HL-60/S4 treated with phorbol 12-myristate 13-acetate at 8.2 ng/mL for 4 days and 3 days (cell line): ENCODE data around the gene RBM22.

ENCODE experiments used
- in situ Hi-C: fragments of 300-500 bp; cut with MboI; formaldehyde crosslinking; loops from 2 replicates; pipeline ENCODE4 v1.15.0; 2022; ENCODE audit warnings: low sequenced_read_pairs

RBM22 gene

DNA sequence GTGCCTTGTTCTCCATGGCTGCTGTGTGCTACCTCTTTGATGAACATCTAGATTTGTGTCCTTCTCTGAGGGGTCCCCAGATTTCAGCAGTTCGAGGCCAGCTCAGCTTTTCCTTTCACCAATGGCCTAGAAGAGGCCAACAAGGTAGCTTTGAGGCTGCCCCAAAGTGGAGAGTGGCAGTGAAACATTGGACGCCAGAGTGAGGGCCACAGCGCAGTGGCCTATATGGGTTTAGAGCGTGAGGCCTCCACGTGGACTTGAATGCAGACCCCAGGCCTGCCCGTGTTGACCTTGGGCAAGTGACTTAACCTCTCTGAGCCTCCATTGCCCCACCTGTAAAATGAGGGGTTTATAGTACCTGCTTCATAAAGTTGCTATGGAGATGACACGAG is 28.0 kb downstream of the RBM22 start:
- in situ Hi-C loops: no loop called here

DNA sequence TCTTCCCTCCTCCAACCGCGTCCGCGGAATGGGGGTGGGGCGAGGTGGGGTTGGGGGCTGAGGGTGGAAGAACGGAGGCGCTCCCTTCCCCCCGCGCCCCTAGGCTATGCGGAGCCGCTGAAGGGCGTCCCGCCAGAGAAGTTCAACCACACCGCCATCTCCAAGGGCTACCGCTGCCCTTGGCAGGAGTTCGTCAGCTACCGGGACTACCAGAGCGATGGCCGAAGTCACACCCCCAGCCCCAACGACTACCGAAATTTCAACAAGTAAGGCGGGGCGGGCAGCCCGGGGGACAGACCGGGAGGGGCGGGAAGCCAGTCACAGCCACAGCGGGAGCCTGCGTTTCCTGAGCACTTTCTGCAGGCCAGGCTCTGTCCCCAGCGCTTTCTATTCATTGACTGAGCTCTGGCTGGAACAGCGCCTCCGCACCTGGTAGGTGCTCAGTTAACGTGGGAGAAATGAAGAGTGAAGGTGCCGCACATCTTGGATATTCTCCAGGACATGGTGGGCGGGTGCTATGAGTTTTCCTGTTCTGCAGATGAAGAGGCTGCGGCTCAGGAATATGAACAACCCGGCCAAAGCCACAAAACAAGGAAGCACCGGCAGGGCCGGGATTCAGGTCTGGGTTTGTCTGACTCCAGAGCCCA is 28.5 kb downstream of the RBM22 start:
- in situ Hi-C loops: no loop called here

DNA sequence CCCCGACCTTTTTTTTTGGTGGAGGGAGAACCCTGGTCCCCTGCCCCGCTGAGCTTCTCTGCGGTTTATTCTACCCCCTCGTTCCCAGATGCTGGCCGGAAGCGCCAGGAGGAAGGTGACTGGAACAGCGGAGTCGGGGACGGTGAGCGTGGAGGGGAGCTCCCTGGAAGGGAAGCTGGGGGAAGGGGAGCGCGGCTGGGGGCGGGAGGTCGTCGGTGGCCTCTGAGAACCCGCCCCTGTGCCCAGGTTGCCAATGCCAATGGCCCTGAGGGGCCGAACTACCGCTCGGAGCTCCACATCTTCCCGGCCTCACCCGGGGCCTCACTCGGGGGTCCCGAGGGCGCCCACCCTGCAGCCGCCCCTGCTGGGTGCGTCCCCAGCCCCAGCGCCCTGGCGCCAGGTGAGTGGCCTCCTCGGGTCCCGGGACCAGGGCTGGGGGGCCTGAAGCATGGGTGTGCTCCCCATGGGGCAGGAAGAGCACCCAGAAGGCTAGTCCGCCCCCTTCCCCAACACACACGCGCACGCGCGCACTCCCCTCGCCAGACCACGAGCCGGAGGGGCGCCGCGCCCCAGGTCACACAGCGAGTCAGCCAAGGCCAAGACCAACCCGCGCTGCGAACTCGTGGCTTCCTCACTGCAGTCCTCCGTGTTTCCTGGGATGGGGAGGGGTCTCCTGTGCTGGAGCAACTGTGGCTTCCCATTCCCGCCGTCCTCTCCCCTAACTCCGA is 29.2 kb downstream of the RBM22 start:
- in situ Hi-C loops: no loop called here

DNA sequence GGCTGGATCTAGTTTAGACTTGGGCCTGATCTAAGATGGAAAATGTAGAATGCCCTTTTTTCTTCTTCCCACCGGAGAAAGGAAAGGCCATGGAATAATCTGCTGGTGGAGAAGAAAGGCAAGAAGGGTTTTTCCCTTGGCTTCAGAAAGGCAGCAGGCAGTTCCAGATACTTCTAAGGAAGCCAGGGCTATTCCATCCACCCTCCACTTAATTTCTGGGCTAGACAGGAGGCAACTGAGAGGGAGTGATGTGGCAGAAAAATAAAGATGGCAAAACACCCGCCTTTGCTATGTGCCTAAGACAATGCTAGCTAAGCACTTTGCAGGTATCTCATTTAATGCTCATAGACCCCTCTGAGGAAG is 29.9 kb downstream of the RBM22 start:
- in situ Hi-C loops: no loop called here

DNA sequence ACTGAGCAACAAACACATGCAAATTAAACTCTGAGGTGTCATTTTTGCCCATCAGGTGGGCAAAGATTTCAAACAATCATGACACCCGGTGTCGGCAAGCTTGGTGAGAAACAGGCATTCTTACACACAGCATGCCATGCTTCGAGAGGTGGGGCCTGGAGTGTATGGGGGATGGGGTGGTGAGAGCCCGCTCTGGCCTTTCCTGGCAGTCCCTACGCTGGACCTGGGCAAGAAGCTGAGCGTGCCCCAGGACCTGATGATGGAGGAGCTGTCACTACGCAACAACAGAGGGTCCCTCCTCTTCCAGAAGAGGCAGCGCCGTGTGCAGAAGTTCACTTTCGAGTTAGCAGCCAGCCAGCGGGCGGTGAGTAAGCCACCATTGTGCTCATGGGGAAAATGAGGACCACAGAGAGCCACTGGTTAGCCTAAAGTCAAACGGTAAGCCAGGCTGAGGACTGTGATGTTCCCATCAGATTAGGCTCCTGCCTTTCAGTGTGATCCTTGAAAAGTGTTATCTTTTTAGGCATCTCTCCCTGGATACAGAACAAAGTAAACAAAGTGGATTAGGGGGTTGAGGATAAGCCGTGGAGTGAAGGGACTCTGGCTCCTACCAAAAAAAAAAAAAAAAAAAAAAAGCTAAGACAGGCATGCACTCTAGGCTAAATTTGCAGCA is 30.5 kb downstream of the RBM22 start:
- in situ Hi-C loops: no loop called here

DNA sequence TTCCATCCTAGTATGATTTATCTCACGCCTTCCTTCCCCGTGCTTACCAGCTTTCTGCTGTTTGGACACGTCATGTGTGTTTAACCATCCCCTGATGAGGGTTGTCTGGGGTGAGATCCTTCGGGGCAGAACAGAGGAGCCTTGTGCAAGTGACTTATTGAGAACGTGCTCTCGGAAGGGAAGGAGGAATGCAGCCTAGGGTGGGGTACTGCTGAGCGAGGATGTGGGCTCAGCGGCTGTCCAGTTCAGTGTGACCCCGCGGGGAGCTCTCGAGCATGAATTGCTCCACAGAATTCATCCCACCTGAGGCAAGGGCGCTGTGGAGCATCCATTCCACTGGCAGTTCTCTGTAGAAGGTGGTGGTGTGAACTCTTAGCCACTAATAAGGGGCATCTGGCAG is 35.8 kb downstream of the RBM22 start:
- in situ Hi-C loops: no loop called here

DNA sequence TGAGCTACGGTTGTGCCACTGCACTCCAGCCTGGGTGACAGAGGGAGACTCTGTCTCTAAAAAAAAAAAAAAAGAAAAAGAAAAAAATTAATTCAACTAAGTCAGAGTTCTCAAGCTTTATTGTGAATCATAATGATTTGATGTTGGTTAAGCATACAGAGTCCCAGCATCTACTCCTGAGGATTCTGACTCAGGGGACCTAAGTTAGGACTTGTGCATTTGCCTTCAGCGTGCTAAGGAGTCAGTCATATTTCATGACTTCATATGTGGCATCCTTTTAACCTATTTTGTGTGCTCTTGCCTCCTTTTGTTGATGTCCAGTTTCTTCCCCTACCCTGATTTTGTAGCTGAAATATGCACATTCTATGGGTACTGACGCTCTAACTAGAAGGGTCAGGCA is 36.9 kb downstream of the RBM22 start:
- in situ Hi-C loops: no loop called here

DNA sequence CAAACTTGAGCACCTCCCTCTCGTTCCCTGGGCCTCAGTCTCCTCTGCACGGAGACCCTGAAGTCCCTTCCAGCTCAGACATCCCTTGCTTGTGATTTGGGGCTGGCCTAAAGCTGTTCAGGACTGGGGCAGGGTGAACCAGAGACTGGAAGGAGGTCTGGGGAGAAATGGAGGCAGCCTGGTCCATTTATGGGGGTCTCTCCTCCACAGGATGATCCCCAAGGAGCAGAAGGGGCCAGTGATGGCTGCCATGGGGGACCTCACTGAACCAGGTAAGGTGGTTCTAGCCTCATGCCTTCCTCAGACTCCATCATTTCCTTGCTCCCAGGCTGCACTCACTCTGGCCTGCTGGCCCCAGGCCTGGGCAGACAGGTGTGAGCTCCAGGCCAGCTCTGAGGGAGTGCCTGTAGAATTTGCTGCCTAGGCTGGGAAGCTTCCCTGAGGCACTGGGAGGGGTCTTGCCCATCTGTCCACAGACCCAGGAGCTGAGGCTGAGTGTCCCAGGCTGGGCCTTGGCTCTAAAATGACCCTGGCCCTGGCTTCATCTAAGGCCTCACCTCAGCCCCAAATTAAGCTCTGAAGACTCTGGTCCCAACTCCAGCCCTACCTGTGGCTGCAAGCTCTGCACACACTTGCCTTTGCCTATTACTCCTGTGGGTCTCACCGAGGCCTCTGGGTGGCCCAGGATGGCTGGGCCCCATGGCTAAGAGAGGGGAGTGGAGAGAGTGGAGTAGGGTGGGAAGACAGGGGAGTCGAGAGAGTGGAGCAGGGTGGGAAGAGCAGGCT is 37.9 kb downstream of the RBM22 start:
- in situ Hi-C loops: no loop called here

DNA sequence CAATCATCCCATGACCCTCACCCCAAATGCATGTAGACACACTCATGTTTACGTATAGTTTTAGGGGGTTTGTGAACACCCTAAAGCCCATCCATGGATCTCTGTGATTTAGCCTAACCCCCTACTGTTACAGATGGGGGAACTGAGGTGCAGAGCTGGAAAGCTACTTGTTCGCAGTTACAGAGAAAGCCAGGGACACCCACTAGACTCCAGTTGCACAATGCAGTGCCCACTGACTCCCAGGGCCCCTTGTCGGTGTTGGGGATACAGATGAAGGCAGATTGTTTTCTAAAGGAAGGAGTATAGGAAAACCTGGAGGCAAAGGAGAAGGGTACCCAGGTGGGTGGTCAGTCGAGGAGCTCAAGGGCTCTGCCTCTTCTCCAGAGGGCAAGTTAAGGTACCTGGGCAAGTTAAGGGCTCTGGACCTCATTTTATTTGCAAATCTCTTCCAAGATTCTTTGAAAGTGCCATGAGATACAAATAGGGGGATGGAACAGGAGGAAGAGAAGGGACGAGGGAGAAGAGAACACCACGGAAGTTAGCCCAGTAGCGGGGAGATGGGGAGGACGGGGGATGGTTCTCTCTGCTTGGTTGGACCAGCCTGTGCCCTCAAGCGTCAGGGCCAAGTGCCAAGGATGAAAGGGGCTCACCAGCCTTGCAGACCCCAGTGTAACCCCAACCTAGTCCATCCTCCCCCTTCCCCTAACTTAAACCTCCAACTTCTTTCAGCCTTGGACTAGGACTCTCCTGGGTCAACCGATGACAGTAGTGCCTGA is 38.9 kb downstream of the RBM22 start:
- in situ Hi-C loops: no loop called here

DNA sequence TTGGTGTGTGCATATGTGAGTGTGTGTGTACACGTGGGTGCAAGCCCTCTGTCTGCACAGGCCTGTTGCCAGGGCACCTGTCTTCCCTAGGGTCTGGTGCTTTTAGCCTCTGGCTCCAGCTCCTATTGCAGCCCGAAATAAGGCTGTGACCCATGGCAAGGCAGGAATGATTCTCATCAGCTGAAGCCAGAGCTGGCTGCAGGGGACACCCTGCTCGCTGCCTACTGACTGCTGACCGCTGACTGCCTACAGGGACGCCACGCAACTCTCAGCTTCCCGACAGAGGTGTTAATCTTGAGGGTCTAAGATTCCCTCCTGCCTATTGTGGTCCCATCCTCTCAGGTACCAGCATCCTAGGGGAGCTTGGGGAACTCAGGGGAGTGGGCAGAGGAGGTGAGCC is 39.8 kb downstream of the RBM22 start, which contains the start of gene MYOZ3:
Gene MYOZ3 (plus strand): TSS at position 166 of the 400 bp plus-strand sequence. CDS start 1,691 bp downstream, outside the sequence.
- in situ Hi-C loops: no loop called here

DNA sequence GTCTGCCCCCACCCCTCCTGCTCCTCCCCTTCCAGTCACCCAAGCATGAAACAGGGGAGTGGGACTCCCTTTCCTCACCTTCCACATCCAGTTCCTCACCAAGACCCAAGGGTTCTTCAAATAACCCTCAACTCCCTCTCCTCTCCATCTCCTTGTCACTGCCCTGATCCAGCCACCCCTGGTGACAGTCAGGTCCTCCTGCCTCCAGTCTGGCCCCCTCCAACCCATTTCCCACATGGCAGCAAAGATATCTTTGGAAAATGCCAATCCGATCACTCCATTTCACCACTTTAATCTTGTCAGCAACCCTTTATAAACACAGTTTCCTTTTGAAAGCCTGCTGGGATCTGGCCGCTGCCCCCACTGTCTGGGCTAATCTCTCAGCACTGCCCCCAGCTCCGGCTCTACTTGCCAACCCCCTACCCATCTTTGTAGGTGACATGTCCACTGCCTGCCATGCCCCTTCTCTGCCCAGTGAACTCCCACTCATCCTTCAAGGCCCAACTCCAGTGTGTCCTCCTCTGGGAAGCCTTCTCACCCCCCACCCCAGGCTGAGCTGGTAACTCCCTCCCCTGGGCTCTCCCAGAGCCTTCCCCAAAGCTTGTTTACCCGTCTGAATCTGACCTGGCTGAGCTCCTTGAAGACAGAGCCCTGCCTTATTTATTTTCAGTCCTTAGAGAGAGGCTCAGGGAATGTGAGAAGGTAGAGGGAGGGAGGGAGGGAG is 40.6 kb downstream of the RBM22 start:
- in situ Hi-C loops: no loop called here

DNA sequence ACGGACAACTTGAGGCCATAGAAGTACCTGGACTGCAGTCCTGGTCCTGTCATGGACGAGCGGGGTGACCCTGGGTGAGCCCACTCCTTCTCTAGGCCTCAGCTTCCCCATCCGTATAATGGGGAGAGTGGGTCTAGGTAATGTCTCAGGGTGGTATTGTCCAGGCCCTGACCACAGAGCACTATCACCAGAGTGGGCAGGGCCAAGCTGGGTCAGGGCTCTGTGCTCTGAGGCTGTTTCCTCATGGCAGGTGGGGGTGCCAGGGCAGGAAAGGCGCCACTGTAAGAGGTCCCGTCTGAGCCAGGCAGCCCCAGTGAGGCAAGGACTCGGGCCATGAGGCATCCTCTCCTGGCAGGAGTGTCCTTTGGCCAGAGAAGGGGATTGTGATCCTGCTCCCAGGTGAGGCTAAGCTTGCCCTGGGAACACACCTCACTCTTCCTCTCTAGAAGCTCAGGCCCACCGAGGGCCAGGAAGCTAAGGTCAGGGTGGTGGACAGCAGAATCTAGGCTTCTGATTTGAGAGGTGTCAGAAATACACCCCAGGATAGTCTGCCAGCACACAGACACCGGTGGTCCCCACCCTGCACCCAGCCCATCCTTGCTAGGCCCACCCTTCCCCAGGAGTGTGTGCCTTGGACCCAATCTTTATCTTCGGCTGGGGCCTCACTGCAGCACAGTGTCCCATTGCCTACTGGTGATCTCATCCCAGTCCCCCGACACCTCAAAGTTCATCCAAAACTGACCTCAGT is 41.3 kb downstream of the RBM22 start:
- in situ Hi-C loops: no loop called here

DNA sequence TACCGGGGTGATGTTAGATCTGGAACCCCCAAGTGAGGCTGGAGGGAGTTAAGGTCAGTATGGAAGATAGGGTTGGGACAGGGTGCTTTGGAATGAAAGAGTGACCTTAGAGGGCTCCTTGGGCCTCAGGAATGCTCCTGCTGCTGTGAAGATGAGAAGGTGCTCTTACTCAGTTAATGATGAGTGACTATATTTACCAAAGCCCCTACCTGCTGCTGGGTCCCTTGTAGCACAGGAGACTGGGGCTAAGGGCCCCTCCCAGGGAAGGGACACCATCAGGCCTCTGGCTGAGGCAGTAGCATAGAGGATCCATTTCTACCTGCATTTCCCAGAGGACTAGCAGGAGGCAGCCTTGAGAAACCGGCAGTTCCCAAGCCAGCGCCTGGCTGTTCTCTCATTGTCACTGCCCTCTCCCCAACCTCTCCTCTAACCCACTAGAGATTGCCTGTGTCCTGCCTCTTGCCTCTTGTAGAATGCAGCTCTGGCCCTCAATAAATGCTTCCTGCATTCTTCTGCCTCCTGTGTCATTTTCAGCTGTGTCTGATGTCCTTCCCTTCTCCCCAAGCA is 42.1 kb downstream of the RBM22 start:
- in situ Hi-C loops: no loop called here

DNA sequence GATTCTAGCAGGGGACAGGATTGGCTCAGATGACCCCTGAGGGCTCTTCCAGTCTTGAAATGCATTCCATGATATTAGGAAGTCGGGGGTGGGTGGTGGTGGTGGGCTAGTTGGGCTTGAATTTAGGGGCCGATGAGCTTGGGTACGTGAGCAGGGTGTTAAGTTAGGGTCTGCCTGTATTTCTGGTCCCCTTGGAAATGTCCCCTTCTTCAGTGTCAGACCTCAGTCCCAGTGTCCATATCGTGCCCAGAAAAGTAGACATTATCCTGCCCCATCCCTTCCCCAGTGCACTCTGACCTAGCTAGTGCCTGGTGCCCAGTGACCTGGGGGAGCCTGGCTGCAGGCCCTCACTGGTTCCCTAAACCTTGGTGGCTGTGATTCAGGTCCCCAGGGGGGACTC is 42.7 kb downstream of the RBM22 start:
- in situ Hi-C loops: no loop called here

DNA sequence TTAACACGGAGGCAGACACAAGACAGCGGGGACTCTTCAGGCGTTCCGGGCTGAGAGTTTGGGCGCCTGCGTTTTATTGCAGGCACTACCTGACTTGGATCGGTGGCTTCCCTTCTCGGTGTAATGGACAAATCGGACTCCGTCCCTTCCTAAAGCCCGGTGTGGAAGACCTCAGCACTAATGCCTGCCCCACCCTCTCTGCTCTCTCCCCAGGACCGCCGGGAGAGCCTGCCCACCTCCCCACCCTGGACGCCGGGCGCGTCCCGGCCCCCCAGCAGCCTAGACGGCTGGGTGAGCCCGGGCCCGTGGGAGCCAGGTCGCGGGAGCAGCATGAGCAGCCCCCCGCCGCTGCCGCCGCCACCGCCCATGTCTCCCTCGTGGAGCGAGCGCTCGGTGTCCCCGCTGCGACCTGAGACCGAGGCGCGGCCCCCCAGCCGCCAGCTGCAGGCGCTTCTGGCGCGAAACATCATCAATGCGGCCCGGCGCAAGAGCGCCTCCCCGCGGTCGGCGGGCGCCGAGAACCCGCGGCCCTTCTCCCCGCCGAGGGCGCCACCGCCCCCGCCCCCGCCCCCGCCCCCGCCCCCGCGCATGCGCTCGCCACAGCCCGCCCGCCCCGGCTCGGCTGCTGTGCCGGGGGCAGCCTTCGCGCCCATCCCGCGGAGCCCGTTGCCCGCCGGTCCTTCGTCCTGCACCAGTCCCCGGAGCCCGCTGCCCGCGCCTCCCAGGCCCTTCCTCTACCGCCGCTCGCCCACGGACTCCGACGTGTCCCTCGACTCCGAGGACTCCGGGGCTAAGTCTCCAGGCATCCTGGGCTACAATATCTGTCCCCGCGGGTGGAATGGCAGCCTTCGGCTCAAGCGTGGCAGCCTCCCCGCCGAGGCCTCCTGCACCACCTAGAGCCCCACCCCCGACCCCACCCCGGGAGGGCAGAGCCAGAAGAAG is 44.4 kb downstream of the RBM22 start:
- in situ Hi-C loops: no loop called here

DNA sequence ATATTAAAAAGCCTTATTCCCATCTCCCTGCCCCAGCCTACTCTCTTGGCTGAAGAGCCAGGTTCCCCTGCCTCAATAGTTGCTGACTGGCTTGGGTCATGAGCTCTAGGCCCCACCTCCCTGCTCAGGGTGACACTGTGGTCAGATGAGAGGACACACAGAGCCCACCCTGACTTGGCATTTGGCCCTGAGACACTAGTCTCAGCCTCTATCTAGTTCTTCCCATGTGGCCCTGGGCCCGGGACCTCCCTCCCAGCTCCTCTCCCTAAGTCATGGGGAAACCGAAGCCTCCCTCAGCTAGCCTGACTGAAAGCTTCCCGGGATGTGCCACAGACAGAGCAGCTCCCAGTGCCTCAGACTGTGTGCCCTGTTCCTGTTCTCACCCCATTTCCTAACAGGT is 45.6 kb downstream of the RBM22 start:
- in situ Hi-C loops: no loop called here

DNA sequence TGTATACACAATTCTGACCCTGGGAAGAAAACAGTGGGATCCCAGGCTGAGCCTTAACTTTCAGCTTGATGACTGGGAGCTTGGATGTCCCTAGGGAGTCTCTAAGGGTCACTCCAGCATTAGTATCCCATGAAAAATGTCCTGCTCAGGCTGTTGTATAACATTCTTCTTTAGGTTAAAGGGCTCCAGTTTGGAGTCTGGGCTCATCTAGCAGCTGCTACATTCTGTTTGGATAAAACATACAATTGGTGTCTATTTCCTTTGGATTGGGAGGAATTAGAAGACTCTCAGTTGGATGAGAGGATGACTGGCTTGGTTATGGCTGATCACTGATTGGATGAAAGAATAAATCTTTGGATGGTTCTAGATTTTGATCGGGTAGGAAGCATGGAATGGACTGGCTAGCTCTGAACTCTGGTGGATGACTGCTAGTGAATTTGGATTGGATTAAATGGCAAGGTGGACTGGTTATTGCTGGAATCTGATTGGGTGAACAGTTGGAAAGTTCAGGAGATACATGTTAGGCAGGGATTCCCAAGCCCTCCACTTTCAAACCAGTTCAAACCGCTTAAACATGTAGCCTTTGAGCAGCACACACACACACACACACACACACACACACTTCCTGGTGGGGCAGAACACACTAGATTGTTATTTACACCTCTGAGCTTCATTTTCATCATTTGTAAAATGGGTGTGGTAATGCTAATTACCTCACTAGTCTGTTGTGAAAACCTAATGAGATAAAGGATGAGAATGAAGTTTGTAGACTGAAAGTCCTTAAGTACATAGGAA is 46.9 kb downstream of the RBM22 start:
- in situ Hi-C loops: loop anchor here (5.0 kb wide), 1 partner anchor 92 kb away; no protein-coding TSS in a partner anchor
